SIG-M5 treated with dmso at 0.1 percent for 504 hours (cell line): ENCODE measurements around the gene CDKAL1.
"Not testable (repeated sequence)": the region's sequence is repeated elsewhere in the genome, so short reads cannot be mapped to it uniquely, and the experiment has no call there.

Experiments
- DNase-seq: peaks from one replicate; lab custom pipeline; 2025; ENCODE audit not compliant: unreplicated experiment; lab: John Stamatoyannopoulos, UW

Gene CDKAL1

GRCh38 chr6:21087188-21087587, 552.9 kb downstream of the CDKAL1 start:
- DNase-seq: no peak

- DNase-seq: no peak
These were observed 557.2 kb downstream of the CDKAL1 start for GRCh38 chr6:21091411-21091810.

- not testable (repeated sequence) for DNase-seq
These were observed 558.0 kb downstream of the CDKAL1 start for GRCh38 chr6:21092231-21092772.

GRCh38 chr6:21095462-21095861, 561.2 kb downstream of the CDKAL1 start:
- no peak for DNase-seq

GRCh38 chr6:21098134-21098533, 563.9 kb downstream of the CDKAL1 start:
- no peak for DNase-seq

- DNase-seq: no peak
These were observed 564.5 kb downstream of the CDKAL1 start for GRCh38 chr6:21098744-21099143.

- DNase-seq: no peak
These were observed 565.4 kb downstream of the CDKAL1 start for GRCh38 chr6:21099338-21100314.

- DNase-seq: no peak
These were observed 566.7 kb downstream of the CDKAL1 start for GRCh38 chr6:21100991-21101390.

GRCh38 chr6:21101694-21102093, 567.4 kb downstream of the CDKAL1 start:
- no peak for DNase-seq

- no peak for DNase-seq
These were observed 567.9 kb downstream of the CDKAL1 start for GRCh38 chr6:21102201-21102600.

- no peak for DNase-seq
These were observed 568.4 kb downstream of the CDKAL1 start for GRCh38 chr6:21102624-21103023.

- peak; percentile 14 for DNase-seq
These were observed 569.5 kb downstream of the CDKAL1 start for GRCh38 chr6:21103626-21104224.

- no peak for DNase-seq
These were observed 570.0 kb downstream of the CDKAL1 start for GRCh38 chr6:21104288-21104687.

- no peak for DNase-seq
These were observed 573.5 kb downstream of the CDKAL1 start for GRCh38 chr6:21107796-21108195.

GRCh38 chr6:21109391-21110178, 575.3 kb downstream of the CDKAL1 start:
- no peak for DNase-seq

- DNase-seq: no peak
These were observed 576.4 kb downstream of the CDKAL1 start for GRCh38 chr6:21110684-21111083.

- no peak for DNase-seq
These were observed 577.0 kb downstream of the CDKAL1 start for GRCh38 chr6:21111093-21111725.

- no peak for DNase-seq
These were observed 580.9 kb downstream of the CDKAL1 start for GRCh38 chr6:21115111-21115510.

GRCh38 chr6:21116736-21117135, 582.5 kb downstream of the CDKAL1 start:
- no peak for DNase-seq

- DNase-seq: no peak
These were observed 584.0 kb downstream of the CDKAL1 start for GRCh38 chr6:21118216-21118780.
